SU-DHL-6 (cell line): ENCODE data around the gene CHMP5.

Source experiments
- EZH2phosphoT487 ChIP-seq: fragments of 200-600 bp; sonication (generic), shearing (Covaris generic); conservative IDR thresholded peaks from 2 replicates; pipeline ENCODE4 v1.6.1; 2018; ENCODE audit warnings: mild to moderate bottlenecking, antibody characterized with exemption, low read length, moderate library complexity, mixed read lengths
- TF ChIP-seq, protein P1 (sequence below): fragments of 200-600 bp; sonication (generic); IDR thresholded peaks from one replicate; pipeline ENCODE4 v1.5.1; 2017; ENCODE audit warnings: antibody characterized with exemption, mild to moderate bottlenecking, low read length, moderate library complexity; ENCODE audit not compliant: insufficient read depth, poor library complexity, severe bottlenecking

DNA sequence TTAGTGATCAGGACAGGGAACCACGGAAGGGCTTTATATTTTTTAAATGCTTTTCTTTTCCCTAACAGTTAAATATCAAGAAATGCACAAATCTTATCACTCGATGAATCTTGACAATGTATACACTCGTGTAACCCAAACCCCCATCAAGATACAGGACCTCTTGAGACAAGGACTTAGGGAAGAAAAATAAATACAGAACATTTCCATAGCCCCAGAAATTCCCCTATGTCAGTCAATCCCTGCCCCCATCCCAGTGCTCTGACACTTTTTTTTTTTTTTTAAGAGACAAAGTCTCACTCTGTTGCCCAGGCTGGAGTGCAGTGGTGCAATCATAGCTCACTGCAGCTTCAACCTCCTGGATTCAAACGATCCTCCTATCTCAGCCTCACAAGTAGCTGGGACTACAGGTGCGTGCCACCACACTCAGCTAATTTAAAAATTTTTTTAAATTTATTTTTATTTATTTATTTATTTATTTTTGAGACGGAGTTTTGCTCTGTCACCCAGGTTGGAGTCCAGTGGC is 22.2 kb upstream of the CHMP5 start:
- no peak for TF ChIP-seq EZH2phosphoT487
- TF ChIP-seq, protein P1, sequence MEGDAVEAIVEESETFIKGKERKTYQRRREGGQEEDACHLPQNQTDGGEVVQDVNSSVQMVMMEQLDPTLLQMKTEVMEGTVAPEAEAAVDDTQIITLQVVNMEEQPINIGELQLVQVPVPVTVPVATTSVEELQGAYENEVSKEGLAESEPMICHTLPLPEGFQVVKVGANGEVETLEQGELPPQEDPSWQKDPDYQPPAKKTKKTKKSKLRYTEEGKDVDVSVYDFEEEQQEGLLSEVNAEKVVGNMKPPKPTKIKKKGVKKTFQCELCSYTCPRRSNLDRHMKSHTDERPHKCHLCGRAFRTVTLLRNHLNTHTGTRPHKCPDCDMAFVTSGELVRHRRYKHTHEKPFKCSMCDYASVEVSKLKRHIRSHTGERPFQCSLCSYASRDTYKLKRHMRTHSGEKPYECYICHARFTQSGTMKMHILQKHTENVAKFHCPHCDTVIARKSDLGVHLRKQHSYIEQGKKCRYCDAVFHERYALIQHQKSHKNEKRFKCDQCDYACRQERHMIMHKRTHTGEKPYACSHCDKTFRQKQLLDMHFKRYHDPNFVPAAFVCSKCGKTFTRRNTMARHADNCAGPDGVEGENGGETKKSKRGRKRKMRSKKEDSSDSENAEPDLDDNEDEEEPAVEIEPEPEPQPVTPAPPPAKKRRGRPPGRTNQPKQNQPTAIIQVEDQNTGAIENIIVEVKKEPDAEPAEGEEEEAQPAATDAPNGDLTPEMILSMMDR = no peak
